ENCODE measurements around the gene PIGV.

PIGV gene

GRCh38 chr1:26772687-26773086 lies 15.1 kb upstream of the PIGV start:
- in situ Hi-C loops (cut with MboI; ENCODE audit: low sequenced_read_pairs) = no loop called here

- in situ Hi-C loops (cut with MboI; ENCODE audit: low sequenced_read_pairs) = no loop called here
These were observed 13.3 kb upstream of the PIGV start for GRCh38 chr1:26774462-26774861.

GRCh38 chr1:26775666-26776065 lies 12.1 kb upstream of the PIGV start:
- in situ Hi-C loops (cut with MboI; ENCODE audit: low sequenced_read_pairs) = no loop called here

GRCh38 chr1:26779098-26779668 lies 8.6 kb upstream of the PIGV start:
- in situ Hi-C loops (cut with MboI; ENCODE audit: low sequenced_read_pairs) = no loop called here

- in situ Hi-C loops (cut with MboI; ENCODE audit: low sequenced_read_pairs) = no loop called here
These were observed 7.3 kb upstream of the PIGV start for GRCh38 chr1:26780344-26780957.

GRCh38 chr1:26781206-26781825 lies 6.4 kb upstream of the PIGV start:
- in situ Hi-C loops (cut with MboI; ENCODE audit: low sequenced_read_pairs) = no loop called here

- in situ Hi-C loops (cut with MboI; ENCODE audit: low sequenced_read_pairs) = no loop called here
These were observed 5.1 kb upstream of the PIGV start for GRCh38 chr1:26782521-26783212.

GRCh38 chr1:26783646-26784022 lies 4.1 kb upstream of the PIGV start:
- in situ Hi-C loops (cut with MboI; ENCODE audit: low sequenced_read_pairs) = no loop called here

- in situ Hi-C loops (cut with MboI; ENCODE audit: low sequenced_read_pairs) = no loop called here
These were observed 3.5 kb upstream of the PIGV start for GRCh38 chr1:26784023-26784871.

- in situ Hi-C loops (cut with MboI; ENCODE audit: low sequenced_read_pairs) = no loop called here
These were observed 2.9 kb upstream of the PIGV start for GRCh38 chr1:26784886-26785285.

- in situ Hi-C loops (cut with MboI; ENCODE audit: low sequenced_read_pairs) = no loop called here
These were observed 1.9 kb upstream of the PIGV start for GRCh38 chr1:26785611-26786436.

- in situ Hi-C loops (cut with MboI; ENCODE audit: low sequenced_read_pairs) = no loop called here
These were observed 1.0 kb upstream of the PIGV start for GRCh38 chr1:26786437-26787380.

GRCh38 chr1:26787381-26787705 lies 407 bp upstream of the PIGV start:
- in situ Hi-C loops (cut with MboI; ENCODE audit: low sequenced_read_pairs) = no loop called here

GRCh38 chr1:26788515-26788785 lies 700 bp downstream of the PIGV start:
- in situ Hi-C loops (cut with MboI; ENCODE audit: low sequenced_read_pairs) = no loop called here

GRCh38 chr1:26788836-26789611 lies 1.3 kb downstream of the PIGV start:
- in situ Hi-C loops (cut with MboI; ENCODE audit: low sequenced_read_pairs) = no loop called here

- in situ Hi-C loops (cut with MboI; ENCODE audit: low sequenced_read_pairs) = no loop called here
These were observed 1.8 kb downstream of the PIGV start for GRCh38 chr1:26789612-26789865.

- in situ Hi-C loops (cut with MboI; ENCODE audit: low sequenced_read_pairs) = no loop called here
These were observed 2.2 kb downstream of the PIGV start for GRCh38 chr1:26789931-26790330.

- in situ Hi-C loops (cut with MboI; ENCODE audit: low sequenced_read_pairs) = no loop called here
These were observed 2.8 kb downstream of the PIGV start for GRCh38 chr1:26790551-26790953.

GRCh38 chr1:26791148-26791547 lies 3.4 kb downstream of the PIGV start:
- in situ Hi-C loops (cut with MboI; ENCODE audit: low sequenced_read_pairs) = no loop called here
